GM21723 (cell line): Measurements from ENCODE around the gene ENTR1.
"Not testable (repeated sequence)": the region's sequence is repeated elsewhere in the genome, so short reads cannot be mapped to it uniquely, and the experiment has no call there.

ENCODE experiments used
- ATAC-seq: cut with Tn5 transposase; IDR thresholded peaks from one replicate; pipeline ENCODE4 v1.9.1; 2021; ENCODE audit warnings: mild to moderate bottlenecking, moderate library complexity; ENCODE audit not compliant: unreplicated experiment

The ENTR1 gene

GRCh38 chr9:136421791-136422190, 11.4 kb upstream of the ENTR1 start:
- ATAC-seq = no peak

GRCh38 chr9:136419092-136419420, 8.6 kb upstream of the ENTR1 start:
- ATAC-seq = no peak

GRCh38 chr9:136418182-136419091, 8.0 kb upstream of the ENTR1 start:
- ATAC-seq = no peak

GRCh38 chr9:136416914-136417313, 6.5 kb upstream of the ENTR1 start:
- ATAC-seq = no peak

GRCh38 chr9:136416427-136416826, 6.0 kb upstream of the ENTR1 start:
- no peak for ATAC-seq

- no peak for ATAC-seq
Measured at GRCh38 chr9:136412962-136413361, 2.5 kb upstream of the ENTR1 start.

GRCh38 chr9:136411378-136411777, 964 bp upstream of the ENTR1 start:
- no peak for ATAC-seq

GRCh38 chr9:136409557-136410455, 608 bp downstream of the ENTR1 start:
- ATAC-seq = peak; percentile 26

GRCh38 chr9:136407911-136408310, 2.5 kb downstream of the ENTR1 start:
- ATAC-seq = no peak

- not testable (repeated sequence) for ATAC-seq
Measured at GRCh38 chr9:136407061-136407460, 3.4 kb downstream of the ENTR1 start.

- not testable (repeated sequence) for ATAC-seq
Measured at GRCh38 chr9:136405904-136406303, 4.5 kb downstream of the ENTR1 start.

- no peak for ATAC-seq
Measured at GRCh38 chr9:136405481-136405880, 4.9 kb downstream of the ENTR1 start.

GRCh38 chr9:136404801-136405136, 5.6 kb downstream of the ENTR1 start:
- no peak for ATAC-seq

GRCh38 chr9:136403915-136404800, 6.3 kb downstream of the ENTR1 start:
- ATAC-seq = no peak

- no peak for ATAC-seq
Measured at GRCh38 chr9:136403538-136403914, 6.9 kb downstream of the ENTR1 start.

- no peak for ATAC-seq
Measured at GRCh38 chr9:136402067-136402466, 8.3 kb downstream of the ENTR1 start.

GRCh38 chr9:136401173-136401922, 9.1 kb downstream of the ENTR1 start:
- ATAC-seq = no peak

- peak; percentile 64 for ATAC-seq
Measured at GRCh38 chr9:136400038-136400834, 10.2 kb downstream of the ENTR1 start, which contains the start of gene SNAPC4. Gene SNAPC4, minus strand, starts transcription at chr9:136400170. Its CDS starts 1,742 bp downstream, at chr9:136398428.
